NCI-H1436 (cell line): ENCODE data around the gene PLA2G7.

Experiments
- DNase-seq: peaks from one replicate; lab custom pipeline; 2025; lab: John Stamatoyannopoulos, UW

PLA2G7 gene

GRCh38 chr6:46688966-46689335 lies 46.2 kb downstream of the PLA2G7 start:
- no peak for DNase-seq

DNA sequence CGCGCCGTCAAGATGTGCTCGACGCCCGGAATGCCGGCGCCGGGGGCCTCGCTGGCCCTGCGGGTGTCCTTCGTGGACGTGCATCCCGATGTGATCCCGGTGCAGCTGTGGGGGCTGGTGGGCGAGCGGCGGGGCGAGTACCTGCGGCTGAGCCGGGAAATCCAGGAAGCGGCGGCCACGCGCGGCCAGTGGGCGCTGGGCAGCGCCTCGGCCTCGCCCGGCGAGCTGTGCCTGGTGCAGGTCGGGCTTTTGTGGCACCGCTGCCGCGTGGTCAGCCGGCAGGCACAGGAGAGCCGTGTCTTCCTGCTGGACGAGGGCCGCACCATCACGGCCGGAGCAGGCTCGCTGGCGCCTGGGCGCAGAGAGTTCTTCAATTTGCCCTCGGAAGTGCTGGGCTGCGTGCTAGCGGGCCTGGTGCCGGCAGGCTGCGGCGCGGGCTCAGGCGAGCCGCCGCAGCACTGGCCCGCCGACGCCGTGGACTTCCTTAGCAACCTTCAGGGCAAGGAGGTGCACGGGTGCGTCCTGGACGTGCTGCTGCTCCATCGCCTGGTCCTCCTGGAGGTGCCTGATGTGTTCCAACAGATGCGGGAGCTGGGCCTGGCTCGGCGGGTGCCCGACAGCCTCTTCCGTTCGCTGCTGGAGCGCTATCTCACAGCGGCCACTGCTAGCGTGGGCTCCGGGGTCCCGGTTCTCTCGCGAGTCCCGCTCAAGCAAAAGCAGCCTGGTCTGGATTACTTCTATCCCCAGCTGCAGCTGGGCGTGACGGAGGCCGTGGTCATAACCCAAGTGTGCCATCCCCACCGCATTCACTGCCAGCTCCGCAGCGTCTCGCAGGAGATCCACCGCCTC lies 46.8 kb downstream of the PLA2G7 start:
- DNase-seq = no peak

- no peak for DNase-seq
Observed at GRCh38 chr6:46687619-46688097, 47.5 kb downstream of the PLA2G7 start, which contains the start of gene TDRD6. TSS of gene TDRD6 (plus strand) at chr6:46687885. CDS start at chr6:46688129, 244 bp downstream.

GRCh38 chr6:46684771-46685170 lies 50.4 kb downstream of the PLA2G7 start:
- no peak for DNase-seq

DNA sequence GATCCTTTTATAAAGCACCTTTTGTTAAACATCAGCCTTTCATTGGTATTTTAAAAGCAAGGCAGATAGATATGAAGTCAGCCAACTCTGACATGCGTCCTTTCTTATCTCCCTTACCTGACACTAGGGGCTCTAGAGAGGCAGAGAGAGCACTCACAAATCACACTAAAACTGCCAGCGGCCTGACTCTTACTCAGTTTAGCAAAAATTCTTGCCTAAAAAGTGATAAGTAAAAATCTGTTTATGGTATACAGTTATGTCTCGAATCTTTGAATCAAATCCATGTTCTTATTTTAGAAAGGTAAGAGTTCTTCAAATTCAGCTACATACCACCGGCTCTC lies 57.9 kb downstream of the PLA2G7 start:
- peak; percentile 15 for DNase-seq

- DNase-seq = no peak
Observed at GRCh38 chr6:46676604-46677313, 58.4 kb downstream of the PLA2G7 start.

- DNase-seq = no peak
Observed at GRCh38 chr6:46674410-46674809, 60.8 kb downstream of the PLA2G7 start.

GRCh38 chr6:46667377-46667776 lies 67.8 kb downstream of the PLA2G7 start:
- no peak for DNase-seq

DNA sequence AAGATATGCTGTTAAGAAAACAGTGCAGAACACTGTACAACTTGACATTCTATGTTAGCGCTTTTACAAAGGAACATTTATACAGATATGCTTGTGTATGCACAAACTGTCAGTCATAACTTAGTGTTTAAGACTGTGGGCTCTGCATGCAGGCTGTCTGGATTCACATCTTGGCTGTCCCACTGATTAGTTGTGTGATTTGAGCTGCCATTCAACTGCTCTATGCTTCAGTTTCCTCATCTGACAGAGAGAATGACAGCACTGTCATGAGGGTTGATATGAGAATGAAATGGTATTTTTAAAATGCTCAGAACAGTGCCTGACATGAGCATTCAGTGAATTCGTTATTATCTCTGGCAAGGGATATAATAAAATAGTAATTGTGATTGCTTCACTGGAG lies 73.7 kb downstream of the PLA2G7 start:
- no peak for DNase-seq

GRCh38 chr6:46657642-46658041 lies 77.5 kb downstream of the PLA2G7 start:
- no peak for DNase-seq

DNA sequence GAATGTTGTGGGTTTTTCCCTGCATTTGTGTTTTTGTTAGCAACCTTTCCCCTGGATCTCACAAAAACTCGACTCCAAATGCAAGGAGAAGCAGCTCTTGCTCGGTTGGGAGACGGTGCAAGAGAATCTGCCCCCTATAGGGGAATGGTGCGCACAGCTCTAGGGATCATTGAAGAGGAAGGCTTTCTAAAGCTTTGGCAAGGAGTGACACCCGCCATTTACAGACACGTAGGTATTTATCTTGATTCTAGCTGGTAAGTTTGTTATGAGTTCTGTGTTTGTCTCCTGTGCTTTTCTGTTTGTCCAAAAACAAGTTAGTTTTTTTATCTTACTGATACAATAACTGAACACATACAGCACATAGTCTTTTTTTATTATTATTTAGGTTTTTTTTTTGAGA lies 79.4 kb downstream of the PLA2G7 start:
- DNase-seq = no peak
